ENCODE data around the gene C1QTNF12.

DNA sequence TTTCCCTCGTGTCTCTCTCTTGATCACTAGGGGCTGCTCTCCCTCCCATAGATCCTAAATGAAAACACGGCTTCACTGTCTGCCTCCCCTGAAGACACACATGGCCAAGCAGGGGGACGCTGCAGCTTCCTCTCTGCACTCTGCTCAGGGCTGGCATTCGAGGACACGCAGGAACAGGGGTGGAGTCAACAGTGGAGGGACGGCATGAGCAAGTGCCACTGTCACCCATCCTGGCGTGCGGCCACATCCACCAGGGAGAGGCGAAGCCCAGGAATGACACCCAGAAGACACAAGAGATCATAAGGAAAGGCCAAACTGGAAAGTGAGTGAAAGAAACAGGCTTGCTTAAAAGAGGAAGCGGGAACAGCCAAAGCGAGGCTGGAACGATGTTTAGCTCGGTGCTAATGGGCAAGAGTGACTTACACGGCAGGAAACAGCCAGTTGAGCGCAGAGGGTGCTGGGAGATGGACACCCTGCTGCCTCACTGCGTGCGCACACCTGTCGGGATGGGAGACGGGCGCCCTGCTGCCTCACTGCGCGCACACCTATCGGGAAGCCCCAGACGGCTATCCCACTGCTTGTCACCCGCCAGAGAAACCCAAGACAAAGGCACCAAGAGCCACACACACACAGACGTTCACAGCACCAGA lies 13.6 kb upstream of the C1QTNF12 start:
- TF ChIP-seq, protein P1, sequence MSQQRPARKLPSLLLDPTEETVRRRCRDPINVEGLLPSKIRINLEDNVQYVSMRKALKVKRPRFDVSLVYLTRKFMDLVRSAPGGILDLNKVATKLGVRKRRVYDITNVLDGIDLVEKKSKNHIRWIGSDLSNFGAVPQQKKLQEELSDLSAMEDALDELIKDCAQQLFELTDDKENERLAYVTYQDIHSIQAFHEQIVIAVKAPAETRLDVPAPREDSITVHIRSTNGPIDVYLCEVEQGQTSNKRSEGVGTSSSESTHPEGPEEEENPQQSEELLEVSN (IDR thresholded peaks at IDR 0.05), result no peak
- TF ChIP-seq EZH2 (IDR thresholded peaks at IDR 0.05; ENCODE audit: low read depth, low read length, severe bottlenecking), result no peak
